VCaP (cell line): ENCODE measurements around the gene ZBTB5.
A peak's percentile ranks its signal among the peaks of the same experiment; 100 is the strongest.

Source experiments
- H3K27ac ChIP-seq: fragments of 450-650 bp; 2 replicates; pipeline ENCODE4 v1.5.1; 2017
- TF ChIP-seq, protein P1 (sequence below): fragments of 450-650 bp; conservative IDR thresholded peaks from 2 replicates; pipeline ENCODE4 v1.5.1; 2017; ENCODE audit warnings: mild to moderate bottlenecking, moderate library complexity

ZBTB5 gene

DNA sequence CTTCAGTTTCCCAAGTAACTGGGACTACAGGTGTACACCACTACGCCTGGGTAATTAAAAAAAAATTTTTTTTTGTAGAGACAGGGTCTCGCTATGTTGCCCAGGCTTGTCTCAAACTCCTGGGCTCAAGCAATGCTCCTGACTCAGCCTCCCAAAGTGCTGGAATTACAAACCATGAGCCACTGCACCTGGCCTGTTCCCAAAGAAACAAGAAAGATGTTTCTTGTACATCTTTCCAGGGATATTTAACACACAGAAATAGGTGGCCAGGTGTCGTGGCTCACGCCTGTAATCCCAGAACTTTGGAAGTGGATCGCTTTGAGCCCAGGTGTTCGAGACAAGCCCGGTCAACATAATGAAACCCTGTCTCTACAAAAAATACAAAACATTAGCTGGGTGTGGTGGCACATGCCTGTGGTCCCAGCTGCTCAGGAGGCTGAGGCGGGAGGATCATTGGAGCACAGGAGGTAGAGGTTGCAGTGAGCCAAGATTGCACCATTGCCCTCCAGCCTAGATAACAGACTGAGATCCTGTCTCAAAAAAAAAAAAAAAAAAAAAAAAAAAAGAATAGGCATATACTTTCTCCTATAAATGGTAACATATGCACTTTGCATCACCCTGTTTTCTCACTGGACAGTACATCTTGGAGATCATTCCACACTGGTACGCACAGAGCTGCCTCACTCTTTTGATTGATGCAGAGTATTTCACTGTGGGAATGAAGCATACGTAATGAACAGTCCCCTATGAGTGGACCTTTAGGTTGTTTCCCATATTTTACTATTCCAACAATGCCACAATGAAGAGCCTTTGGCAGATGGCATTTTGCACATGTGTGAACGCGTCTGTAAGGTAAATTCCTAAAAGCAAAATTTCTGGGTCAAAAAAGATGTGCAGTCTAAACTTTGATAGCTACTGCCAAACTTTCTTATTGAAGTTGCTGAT lies 44.7 kb downstream of the ZBTB5 start:
- H3K27ac ChIP-seq: no peak overlapping the region
- TF ChIP-seq, protein P1, sequence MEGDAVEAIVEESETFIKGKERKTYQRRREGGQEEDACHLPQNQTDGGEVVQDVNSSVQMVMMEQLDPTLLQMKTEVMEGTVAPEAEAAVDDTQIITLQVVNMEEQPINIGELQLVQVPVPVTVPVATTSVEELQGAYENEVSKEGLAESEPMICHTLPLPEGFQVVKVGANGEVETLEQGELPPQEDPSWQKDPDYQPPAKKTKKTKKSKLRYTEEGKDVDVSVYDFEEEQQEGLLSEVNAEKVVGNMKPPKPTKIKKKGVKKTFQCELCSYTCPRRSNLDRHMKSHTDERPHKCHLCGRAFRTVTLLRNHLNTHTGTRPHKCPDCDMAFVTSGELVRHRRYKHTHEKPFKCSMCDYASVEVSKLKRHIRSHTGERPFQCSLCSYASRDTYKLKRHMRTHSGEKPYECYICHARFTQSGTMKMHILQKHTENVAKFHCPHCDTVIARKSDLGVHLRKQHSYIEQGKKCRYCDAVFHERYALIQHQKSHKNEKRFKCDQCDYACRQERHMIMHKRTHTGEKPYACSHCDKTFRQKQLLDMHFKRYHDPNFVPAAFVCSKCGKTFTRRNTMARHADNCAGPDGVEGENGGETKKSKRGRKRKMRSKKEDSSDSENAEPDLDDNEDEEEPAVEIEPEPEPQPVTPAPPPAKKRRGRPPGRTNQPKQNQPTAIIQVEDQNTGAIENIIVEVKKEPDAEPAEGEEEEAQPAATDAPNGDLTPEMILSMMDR: no peak

DNA sequence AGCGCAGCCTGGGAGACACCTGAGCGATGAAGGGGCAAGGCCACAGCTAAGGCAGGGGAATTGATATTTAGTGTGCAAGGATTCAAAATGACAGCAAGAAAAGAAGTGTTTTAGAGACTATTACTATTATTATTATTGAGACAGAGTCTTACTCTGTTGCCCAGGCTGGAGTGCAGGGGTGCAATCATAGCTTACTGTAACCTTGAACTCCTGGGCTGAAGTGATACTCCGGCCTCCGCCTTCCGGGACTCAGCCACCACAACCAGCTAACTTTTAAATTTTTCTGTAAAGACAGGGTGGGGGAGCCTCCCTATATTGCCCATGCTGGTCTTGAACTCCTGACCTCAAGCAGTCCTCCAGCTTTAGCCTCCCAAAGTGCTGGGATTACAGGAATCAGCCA lies 46.0 kb downstream of the ZBTB5 start:
- no peak overlapping the region for H3K27ac ChIP-seq
- TF ChIP-seq, protein P1: no peak

GRCh38 chr9:37417857-37418618 lies 47.2 kb downstream of the ZBTB5 start:
- H3K27ac ChIP-seq: no peak overlapping the region
- TF ChIP-seq, protein P1: no peak

GRCh38 chr9:37417252-37417803 lies 47.9 kb downstream of the ZBTB5 start:
- H3K27ac ChIP-seq: no peak overlapping the region
- TF ChIP-seq, protein P1: no peak

GRCh38 chr9:37415011-37415719 lies 50.1 kb downstream of the ZBTB5 start:
- TF ChIP-seq, protein P1: peak; percentile 91
- no peak overlapping the region for H3K27ac ChIP-seq

DNA sequence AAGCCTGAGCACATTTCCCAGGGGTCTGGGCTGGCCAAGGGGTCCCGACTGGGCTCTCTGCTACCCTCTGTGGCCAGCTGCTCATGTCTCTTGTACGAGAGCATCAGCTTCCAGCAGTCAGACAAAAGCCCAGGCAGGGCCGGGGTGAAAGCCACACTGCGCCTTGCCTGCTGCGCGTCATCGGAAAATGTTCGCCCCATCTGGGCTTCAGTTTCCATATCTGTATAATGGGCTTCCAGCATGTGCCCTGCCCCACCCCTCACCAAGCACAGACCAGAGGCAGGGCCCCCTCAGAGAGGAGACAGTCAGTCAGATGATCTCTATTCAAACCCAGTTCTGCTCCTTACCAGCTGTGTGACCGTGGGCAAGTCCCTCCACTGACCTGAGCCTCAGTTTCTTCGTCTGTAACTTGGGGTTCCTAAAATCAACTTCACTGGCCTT lies 50.7 kb downstream of the ZBTB5 start:
- TF ChIP-seq, protein P1: no peak
- no peak overlapping the region for H3K27ac ChIP-seq
